ENCODE results near the gene PRIMA1.

- TF ChIP-seq, protein P1, sequence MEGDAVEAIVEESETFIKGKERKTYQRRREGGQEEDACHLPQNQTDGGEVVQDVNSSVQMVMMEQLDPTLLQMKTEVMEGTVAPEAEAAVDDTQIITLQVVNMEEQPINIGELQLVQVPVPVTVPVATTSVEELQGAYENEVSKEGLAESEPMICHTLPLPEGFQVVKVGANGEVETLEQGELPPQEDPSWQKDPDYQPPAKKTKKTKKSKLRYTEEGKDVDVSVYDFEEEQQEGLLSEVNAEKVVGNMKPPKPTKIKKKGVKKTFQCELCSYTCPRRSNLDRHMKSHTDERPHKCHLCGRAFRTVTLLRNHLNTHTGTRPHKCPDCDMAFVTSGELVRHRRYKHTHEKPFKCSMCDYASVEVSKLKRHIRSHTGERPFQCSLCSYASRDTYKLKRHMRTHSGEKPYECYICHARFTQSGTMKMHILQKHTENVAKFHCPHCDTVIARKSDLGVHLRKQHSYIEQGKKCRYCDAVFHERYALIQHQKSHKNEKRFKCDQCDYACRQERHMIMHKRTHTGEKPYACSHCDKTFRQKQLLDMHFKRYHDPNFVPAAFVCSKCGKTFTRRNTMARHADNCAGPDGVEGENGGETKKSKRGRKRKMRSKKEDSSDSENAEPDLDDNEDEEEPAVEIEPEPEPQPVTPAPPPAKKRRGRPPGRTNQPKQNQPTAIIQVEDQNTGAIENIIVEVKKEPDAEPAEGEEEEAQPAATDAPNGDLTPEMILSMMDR (IDR thresholded peaks at IDR 0.05): no peak
- no peak for TF ChIP-seq POLR2A (IDR thresholded peaks at IDR 0.05)
- no peak for TF ChIP-seq EP300 (IDR thresholded peaks at IDR 0.05)
Observed at GRCh38 chr14:93676416-93676958, 111.8 kb downstream of the PRIMA1 start.

Measured in tibial nerve (tissue), 4 donors.